Lower leg skin (tissue), 3 donors: Measurements from ENCODE around the gene SLC49A3.

Source experiments
- CTCF ChIP-seq, 3 donors: fragments of 450-650 bp; IDR thresholded peaks; one replicate each; pipeline ENCODE4 v1.5.1; 2016; ENCODE audit warnings: antibody characterized with exemption in 3 of 3, mild to moderate bottlenecking in 3 of 3, moderate library complexity in 2 of 3
- POLR2A ChIP-seq, 2 donors: fragments of 450-650 bp; IDR thresholded peaks; one replicate each; pipeline ENCODE4 v1.6.1; 2016 to 2017; ENCODE audit warnings: antibody characterized with exemption in 2 of 2, mild to moderate bottlenecking in 1 of 2, moderate library complexity in 1 of 2

DNA sequence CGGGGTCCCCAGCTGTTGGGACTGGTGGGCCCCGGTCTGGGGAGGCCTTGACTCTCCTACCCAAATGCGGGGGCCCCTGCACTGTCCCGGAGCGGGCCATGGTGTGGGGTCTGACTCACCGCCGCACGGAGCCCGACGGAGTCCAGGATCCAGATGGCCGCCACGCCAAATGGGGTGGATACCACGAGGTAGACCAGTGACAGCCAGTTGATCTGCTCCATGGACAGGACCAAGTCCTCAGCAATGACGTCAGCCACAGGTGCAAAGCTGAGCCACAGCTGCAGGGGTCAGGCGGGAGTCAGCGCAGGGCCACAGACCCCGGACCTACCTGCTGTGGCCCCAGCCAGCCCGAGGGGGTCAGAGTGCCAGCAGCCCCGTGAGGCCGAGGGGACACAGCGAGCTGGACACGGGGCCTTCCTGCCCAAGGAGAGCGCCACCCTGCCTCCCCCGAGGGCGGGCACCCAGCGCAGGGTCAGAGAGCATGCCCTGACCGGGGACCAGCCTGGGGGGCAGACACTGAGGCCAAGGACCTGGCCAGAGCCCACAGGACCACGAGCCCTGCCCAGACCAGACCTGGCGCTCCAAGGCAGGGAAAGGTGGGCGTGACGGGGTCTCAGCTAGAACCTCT lies 2.4 kb downstream of the SLC49A3 start:
- no peak for TF ChIP-seq CTCF (IDR thresholded peaks at IDR 0.05)
- no peak for TF ChIP-seq POLR2A (IDR thresholded peaks at IDR 0.05)
